AG10803 (cell line): Measurements from ENCODE around the gene RBM15.

Source experiments
- DNase-seq: peaks from one replicate; pipeline ENCODE4 v3.0.0; 2010; ENCODE audit warnings: low read depth
- H3K4me3 ChIP-seq: 2 replicates; pipeline ENCODE4 v1.5.1; 2011; ENCODE audit warnings: mild to moderate bottlenecking, low read length, control low read depth
- TF ChIP-seq, protein P1 (sequence below): conservative IDR thresholded peaks from 2 replicates; pipeline ENCODE4 v1.5.1; 2011; ENCODE audit warnings: mild to moderate bottlenecking, low read length, control low read depth, inconsistent platforms

RBM15 gene

DNA sequence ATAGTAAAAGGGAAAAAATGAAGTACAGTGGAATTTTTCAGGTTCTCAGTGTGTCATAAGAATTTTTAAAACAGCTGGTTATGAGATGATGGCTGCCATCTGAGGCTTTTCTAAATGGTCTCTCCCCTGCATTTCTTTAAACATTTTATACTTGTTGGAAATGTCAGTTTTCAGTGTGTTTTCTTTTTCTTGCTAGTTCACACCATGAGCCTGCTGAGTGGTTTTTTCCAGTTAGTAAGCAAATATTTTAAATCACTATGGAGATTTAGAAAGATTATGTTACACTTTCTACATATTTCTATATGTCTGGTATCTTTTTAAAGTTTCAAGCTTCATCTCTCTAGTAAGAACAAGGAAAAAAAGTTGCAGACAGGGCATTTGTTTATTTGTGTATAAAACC is 9.6 kb downstream of the RBM15 start:
- DNase-seq: no peak
- TF ChIP-seq, protein P1, sequence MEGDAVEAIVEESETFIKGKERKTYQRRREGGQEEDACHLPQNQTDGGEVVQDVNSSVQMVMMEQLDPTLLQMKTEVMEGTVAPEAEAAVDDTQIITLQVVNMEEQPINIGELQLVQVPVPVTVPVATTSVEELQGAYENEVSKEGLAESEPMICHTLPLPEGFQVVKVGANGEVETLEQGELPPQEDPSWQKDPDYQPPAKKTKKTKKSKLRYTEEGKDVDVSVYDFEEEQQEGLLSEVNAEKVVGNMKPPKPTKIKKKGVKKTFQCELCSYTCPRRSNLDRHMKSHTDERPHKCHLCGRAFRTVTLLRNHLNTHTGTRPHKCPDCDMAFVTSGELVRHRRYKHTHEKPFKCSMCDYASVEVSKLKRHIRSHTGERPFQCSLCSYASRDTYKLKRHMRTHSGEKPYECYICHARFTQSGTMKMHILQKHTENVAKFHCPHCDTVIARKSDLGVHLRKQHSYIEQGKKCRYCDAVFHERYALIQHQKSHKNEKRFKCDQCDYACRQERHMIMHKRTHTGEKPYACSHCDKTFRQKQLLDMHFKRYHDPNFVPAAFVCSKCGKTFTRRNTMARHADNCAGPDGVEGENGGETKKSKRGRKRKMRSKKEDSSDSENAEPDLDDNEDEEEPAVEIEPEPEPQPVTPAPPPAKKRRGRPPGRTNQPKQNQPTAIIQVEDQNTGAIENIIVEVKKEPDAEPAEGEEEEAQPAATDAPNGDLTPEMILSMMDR: no peak
- no peak overlapping the region for H3K4me3 ChIP-seq

DNA sequence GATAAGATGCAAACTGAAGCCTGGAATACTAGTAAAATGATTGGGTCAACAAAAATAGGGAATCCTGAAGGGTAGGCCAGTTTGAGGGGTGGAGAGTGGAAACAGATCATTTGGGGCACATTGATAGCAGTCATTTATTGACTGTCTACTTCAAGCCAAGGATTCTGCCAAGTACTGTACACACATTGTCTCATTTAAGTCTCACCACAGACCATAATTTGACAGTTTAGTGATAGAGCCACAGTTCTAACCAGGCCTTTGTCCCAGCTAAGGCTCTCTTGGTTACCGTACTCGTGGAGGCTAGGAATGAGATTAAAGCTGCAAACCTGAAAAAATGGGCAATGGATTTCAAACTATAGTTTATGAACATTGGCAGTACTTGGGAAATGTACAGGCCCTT is 11.2 kb downstream of the RBM15 start:
- TF ChIP-seq, protein P1: no peak
- no peak overlapping the region for H3K4me3 ChIP-seq
- no peak for DNase-seq

DNA sequence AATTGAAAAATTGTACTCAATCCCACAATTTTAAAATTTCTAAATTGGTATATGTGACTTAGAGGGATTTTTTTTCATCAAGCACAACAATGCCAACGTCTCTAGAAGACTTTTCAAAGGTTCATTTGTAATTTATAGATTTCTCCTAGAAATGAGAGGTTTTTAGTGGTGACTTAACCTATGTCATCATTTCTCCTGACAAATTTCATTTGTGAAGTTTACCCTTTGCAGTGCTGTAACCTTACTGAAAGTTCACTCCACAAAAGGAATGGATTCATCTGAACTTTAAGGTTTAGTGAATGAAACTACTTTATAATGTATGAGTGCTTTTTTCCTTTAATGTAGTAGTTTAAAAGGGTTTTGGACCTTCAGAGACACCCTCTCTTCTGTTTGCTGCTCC is 16.1 kb downstream of the RBM15 start:
- DNase-seq: no peak
- no peak overlapping the region for H3K4me3 ChIP-seq
- TF ChIP-seq, protein P1: no peak

DNA sequence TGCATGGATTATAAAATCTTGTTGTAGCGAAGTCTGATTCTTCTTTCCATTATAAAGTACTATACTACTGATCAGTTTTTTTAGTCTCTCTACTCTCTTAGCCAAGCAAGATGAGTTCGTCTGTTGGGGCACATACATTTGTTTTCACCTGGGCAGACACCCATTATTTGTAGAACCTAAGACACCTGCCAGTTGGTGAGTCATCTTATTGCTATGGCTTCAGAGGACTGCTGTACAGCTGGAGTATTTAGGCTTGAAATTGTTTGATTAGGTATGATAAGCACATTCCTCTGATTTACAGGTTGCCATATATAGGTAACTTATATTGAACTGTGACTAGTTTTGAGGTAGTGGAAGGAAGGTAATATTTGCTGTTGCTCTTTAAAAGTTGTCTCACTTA is 17.2 kb downstream of the RBM15 start:
- DNase-seq: no peak
- TF ChIP-seq, protein P1: no peak
- H3K4me3 ChIP-seq: no peak overlapping the region

DNA sequence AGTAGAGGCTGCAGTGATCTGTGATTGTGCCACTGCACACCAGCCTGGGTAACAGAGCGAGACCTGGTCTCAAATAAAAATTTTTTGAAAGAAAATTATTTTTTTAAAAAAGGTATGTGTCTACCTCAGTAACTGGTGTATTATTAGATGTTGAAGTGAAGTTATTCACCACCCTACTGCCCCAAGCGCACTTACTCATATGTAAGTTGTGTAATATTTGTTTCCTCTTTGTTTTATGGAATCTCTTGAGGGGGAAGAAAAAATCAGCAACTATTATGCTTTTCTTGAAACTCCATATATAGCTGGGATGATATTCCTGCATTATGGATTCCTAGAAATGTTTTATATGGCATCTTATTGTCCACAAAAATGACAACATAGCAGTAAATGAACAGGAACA is 21.3 kb downstream of the RBM15 start:
- DNase-seq: no peak
- H3K4me3 ChIP-seq: no peak overlapping the region
- TF ChIP-seq, protein P1: no peak

DNA sequence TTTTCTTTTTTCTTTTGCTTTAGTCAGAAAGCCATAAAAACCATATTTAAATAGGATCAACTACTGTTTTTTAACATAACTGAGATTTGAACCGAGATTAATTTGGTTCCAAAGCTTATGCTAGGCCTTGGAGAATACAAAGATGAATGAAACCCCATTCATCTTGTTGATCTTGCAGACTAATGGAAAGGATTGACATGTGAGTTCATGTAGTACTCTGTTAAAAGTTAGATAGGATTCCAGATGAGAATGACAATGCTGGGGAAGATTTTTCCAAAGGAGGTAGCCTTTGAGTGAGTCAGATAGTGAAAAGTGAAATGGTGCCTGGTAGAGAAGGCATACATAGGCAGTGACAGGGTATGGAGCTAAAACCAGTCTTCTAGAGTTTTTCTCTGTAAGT is 22.7 kb downstream of the RBM15 start:
- TF ChIP-seq, protein P1: no peak
- no peak overlapping the region for H3K4me3 ChIP-seq
- no peak for DNase-seq

DNA sequence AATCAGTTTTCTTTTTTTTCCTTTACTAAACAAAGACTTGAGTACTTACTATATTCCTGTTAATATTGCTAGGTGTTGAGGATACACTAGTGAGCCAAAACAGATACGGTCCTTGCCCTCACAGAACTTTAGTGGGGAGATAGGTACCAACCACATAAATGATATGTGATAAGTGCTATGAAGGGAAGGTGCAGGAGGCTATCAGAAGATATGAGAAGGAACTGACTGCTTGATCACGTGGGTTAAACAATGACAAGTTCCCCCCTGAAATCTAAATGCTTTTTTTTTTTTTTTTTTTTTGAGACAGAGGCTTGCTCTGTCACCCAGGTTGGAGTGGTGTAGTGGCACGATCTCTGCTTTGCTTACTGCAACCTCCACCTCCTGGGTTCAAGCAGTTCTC is 25.0 kb downstream of the RBM15 start:
- TF ChIP-seq, protein P1: no peak
- no peak for DNase-seq
- no peak overlapping the region for H3K4me3 ChIP-seq
